Small intestine (tissue), 7 donors: ENCODE measurements around the gene KRTAP24-1. TPM values are rescaled to one million over a fixed set of nuclear protein-coding genes. Genes with fewer than 3 reads are reported as not detected.

Experiments used
- DNase-seq, 2 donors: peaks; one replicate each; pipeline versions ENCODE4 v3.0.0 to v3.0.0-alpha.2; 2013
- FAIRE-seq: peaks from 2 replicates; lab custom pipeline; 2012; peaks lifted over from hg19 to GRCh38; lab: Jason Lieb, UNC
- H3K27ac ChIP-seq, 3 donors: one replicate each; pipeline ENCODE4 v1.5.1; 2013; ENCODE audit warnings: low read length in 2 of 3, mild to moderate bottlenecking in 2 of 3, control low read depth in 1 of 3, inconsistent platforms in 1 of 3, low read depth in 1 of 3, moderate library complexity in 1 of 3
- H3K27me3 ChIP-seq, 3 donors: one replicate each; pipeline ENCODE4 v1.6.1; 2013; ENCODE audit warnings: low read length in 3 of 3, inconsistent platforms in 1 of 3; ENCODE audit not compliant: control insufficient read depth in 3 of 3, insufficient read depth in 3 of 3
- H3K36me3 ChIP-seq, 3 donors: one replicate each; pipeline ENCODE4 v1.6.1; 2013; ENCODE audit warnings: low read length in 3 of 3, inconsistent platforms in 1 of 3, low read depth in 1 of 3, mild to moderate bottlenecking in 1 of 3, moderate library complexity in 1 of 3; ENCODE audit not compliant: control insufficient read depth in 3 of 3, insufficient read depth in 2 of 3
- H3K4me1 ChIP-seq, 3 donors: one replicate each; pipeline ENCODE4 v1.6.1; 2013; ENCODE audit warnings: low read length in 2 of 3, inconsistent platforms in 1 of 3, low read depth in 1 of 3, mild to moderate bottlenecking in 1 of 3, moderate library complexity in 1 of 3; ENCODE audit not compliant: control insufficient read depth in 3 of 3, insufficient read depth in 2 of 3
- H3K4me3 ChIP-seq, 3 donors: one replicate each; pipeline ENCODE4 v1.5.1; 2013; ENCODE audit warnings: low read length in 3 of 3, control low read depth in 1 of 3, inconsistent platforms in 1 of 3, low read depth in 1 of 3, mild to moderate bottlenecking in 1 of 3, moderate library complexity in 1 of 3
- H3K9me3 ChIP-seq, 2 donors: one replicate each; pipeline ENCODE4 v1.6.1; 2013; ENCODE audit warnings: low read depth in 1 of 2, low read length in 1 of 2; ENCODE audit not compliant: control insufficient read depth in 2 of 2, insufficient read depth in 1 of 2
- WGBS, 3 donors: extraction: QIAGEN DNeasy Blood & Tissue Kit; methylation state at CpG; one replicate each; pipeline ENCODE4 v1.1.7; 2013; 5-methylcytosine and 5-hydroxymethylcytosine counted together
- polyA plus RNA-seq, 4 donors: library from polyadenylated mRNA; stranded (reverse) in 3 of 4; unstranded in 1 of 4; fragments of 200-250 nt in 3 of 4; fragments of 120-200 nt in 1 of 4; gene quantifications; one replicate each; pipeline versions ENCODE4 v1.2.1 to v1.2.3, GENCODE V29; 2013
- donor health status: healthy with polysubstance abuse.
- donor health status: control.
- donor health status: control.
- donor health status: Bipolar disorder and iron deficiency.
- donor health status: healthy.

The KRTAP24-1 gene
- polyA plus RNA-seq, 4 donors: not detected

- Histone ChIP-seq H3K36me3 (no peaks in the 10 kb centered on the region), H3K4me1 (no peaks in the 10 kb centered on the region), H3K27ac (no peak overlapping the region), H3K9me3 (no peaks in the 10 kb centered on the region), H3K4me3 (no peak overlapping the region), H3K27me3 (no peaks in the 10 kb centered on the region)
- DNase-seq: no peak
- FAIRE-seq: no peak
- WGBS, 3 donors: 67 to 88% (median 84%) methylated on average over 1 of the region's 1 CpG
Observed at GRCh38 chr21:30271611-30272010, 11.1 kb downstream of the KRTAP24-1 start.

- Histone ChIP-seq H3K9me3 (no peaks in the 10 kb centered on the region), H3K27me3 (no peaks in the 10 kb centered on the region), H3K36me3 (no peaks in the 10 kb centered on the region), H3K4me1 (no peaks in the 10 kb centered on the region), H3K4me3 (no peak overlapping the region), H3K27ac (no peak overlapping the region)
- 67 to 80% (median 69%) methylated on average over 5 of the region's 5 CpGs for WGBS, 3 donors
- DNase-seq (no peak), FAIRE-seq (no peak)
Observed at GRCh38 chr21:30271156-30271555, 11.6 kb downstream of the KRTAP24-1 start.

GRCh38 chr21:30269803-30270530 is 12.8 kb downstream of the KRTAP24-1 start:
- Histone ChIP-seq H3K4me1 (no peaks in the 10 kb centered on the region), H3K9me3 (peaks cover 0 to 2% of the 10 kb centered on the region in 2 donors), H3K36me3 (no peaks in the 10 kb centered on the region), H3K27ac (no peak overlapping the region), H3K4me3 (no peak overlapping the region), H3K27me3 (no peaks in the 10 kb centered on the region)
- WGBS, 3 donors: 39 to 58% (median 54%) methylated on average over 3 of the region's 3 CpGs
- DNase-seq: peak in 1 of 2 donors; percentile 26
- FAIRE-seq: no peak

GRCh38 chr21:30268608-30269197 is 14.0 kb downstream of the KRTAP24-1 start:
- no peak overlapping the region for H3K4me3 ChIP-seq
- 65 to 75% (median 70%) methylated on average over 5 of the region's 5 CpGs for WGBS, 3 donors
- DNase-seq: peak in 1 of 2 donors; percentile 16
- no peak for FAIRE-seq
- no peaks in the 10 kb centered on the region for H3K36me3 ChIP-seq
- H3K27me3 ChIP-seq: no peaks in the 10 kb centered on the region
- no peaks in the 10 kb centered on the region for H3K4me1 ChIP-seq
- H3K27ac ChIP-seq: no peak overlapping the region
- peaks cover 0 to 2% of the 10 kb centered on the region in 2 donors for H3K9me3 ChIP-seq

- peak in 1 of 2 donors; percentile 45 for DNase-seq
- no peak for FAIRE-seq
- 55 to 68% (median 67%) methylated on average over 4 of the region's 4 CpGs for WGBS, 3 donors
Observed at GRCh38 chr21:30257773-30258172, 25.0 kb downstream of the KRTAP24-1 start.

GRCh38 chr21:30256100-30256499 is 26.6 kb downstream of the KRTAP24-1 start:
- H3K4me1 ChIP-seq: no peaks in the 10 kb centered on the region
- DNase-seq (no peak), FAIRE-seq (no peak)
- no peak overlapping the region for H3K27ac ChIP-seq
- H3K4me3 ChIP-seq: no peak overlapping the region
- no peaks in the 10 kb centered on the region for H3K9me3 ChIP-seq
- 83 to 91% (median 87%) methylated on average over 4 of the region's 4 CpGs for WGBS, 3 donors
- no peaks in the 10 kb centered on the region for H3K36me3 ChIP-seq
- H3K27me3 ChIP-seq: no peaks in the 10 kb centered on the region

More at GRCh38 chr21:30257773-30258172, 25.0 kb downstream of the KRTAP24-1 start:
- H3K4me3 ChIP-seq: no peak overlapping the region
- no peaks in the 10 kb centered on the region for H3K36me3 ChIP-seq
- no peaks in the 10 kb centered on the region for H3K27me3 ChIP-seq
- H3K27ac ChIP-seq: no peak overlapping the region
- no peaks in the 10 kb centered on the region for H3K4me1 ChIP-seq
- H3K9me3 ChIP-seq: no peaks in the 10 kb centered on the region

GRCh38 chr21:30255679-30256078 is 27.1 kb downstream of the KRTAP24-1 start:
- DNase-seq: no peak
- no peak overlapping the region for H3K4me3 ChIP-seq
- no peaks in the 10 kb centered on the region for H3K4me1 ChIP-seq
- FAIRE-seq: no peak
- no peaks in the 10 kb centered on the region for H3K9me3 ChIP-seq
- no peak overlapping the region for H3K27ac ChIP-seq
- no peaks in the 10 kb centered on the region for H3K36me3 ChIP-seq
- no peaks in the 10 kb centered on the region for H3K27me3 ChIP-seq
- WGBS, 3 donors: 23 to 61% (median 29%) methylated on average over 1 of the region's 1 CpG

- 62 to 80% (median 77%) methylated on average over 1 of the region's 1 CpG for WGBS, 3 donors
- FAIRE-seq (no peak), DNase-seq (no peak)
- no peaks in the 10 kb centered on the region for H3K27me3 ChIP-seq
- no peaks in the 10 kb centered on the region for H3K36me3 ChIP-seq
- H3K4me3 ChIP-seq: no peak overlapping the region
- no peak overlapping the region for H3K27ac ChIP-seq
- H3K4me1 ChIP-seq: no peaks in the 10 kb centered on the region
- H3K9me3 ChIP-seq: no peaks in the 10 kb centered on the region
Observed at GRCh38 chr21:30251781-30252180, 31.0 kb downstream of the KRTAP24-1 start.
